IPS-18c (cell line): ENCODE measurements around the gene SSTR3.

ENCODE experiments used
- H3K4me3 ChIP-seq: 2 replicates; pipeline ENCODE4 v1.7.0; 2013; ENCODE audit warnings: low read depth, mild to moderate bottlenecking, low read length, moderate library complexity; ENCODE audit not compliant: insufficient read depth
- H3K9me3 ChIP-seq: one replicate; pipeline ENCODE4 v1.6.1; 2013; ENCODE audit warnings: mild to moderate bottlenecking, low read length, moderate library complexity; ENCODE audit not compliant: control insufficient read depth, insufficient read depth

The SSTR3 gene

DNA sequence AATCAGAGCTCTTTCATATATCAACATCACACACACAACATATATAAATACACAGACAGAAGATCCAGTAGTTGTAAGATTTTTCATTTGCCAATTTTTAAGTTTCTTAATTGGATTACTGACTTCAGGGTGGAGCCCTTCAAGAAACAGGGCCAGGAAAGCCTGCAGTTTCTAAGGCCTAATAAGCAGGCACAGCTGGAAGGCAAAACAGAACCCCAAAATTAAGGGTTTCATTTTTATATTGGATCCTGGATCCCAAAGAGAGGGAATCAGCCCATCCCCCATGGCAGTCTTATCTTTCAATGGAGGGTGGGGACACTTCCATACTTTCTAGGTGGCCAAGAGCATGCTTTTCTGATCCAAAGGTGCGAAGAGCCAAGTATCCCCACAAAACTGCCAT, 19.5 kb downstream of the SSTR3 start:
- Histone ChIP-seq H3K9me3 (no peaks in the 10 kb centered on the region), H3K4me3 (no peak overlapping the region)

DNA sequence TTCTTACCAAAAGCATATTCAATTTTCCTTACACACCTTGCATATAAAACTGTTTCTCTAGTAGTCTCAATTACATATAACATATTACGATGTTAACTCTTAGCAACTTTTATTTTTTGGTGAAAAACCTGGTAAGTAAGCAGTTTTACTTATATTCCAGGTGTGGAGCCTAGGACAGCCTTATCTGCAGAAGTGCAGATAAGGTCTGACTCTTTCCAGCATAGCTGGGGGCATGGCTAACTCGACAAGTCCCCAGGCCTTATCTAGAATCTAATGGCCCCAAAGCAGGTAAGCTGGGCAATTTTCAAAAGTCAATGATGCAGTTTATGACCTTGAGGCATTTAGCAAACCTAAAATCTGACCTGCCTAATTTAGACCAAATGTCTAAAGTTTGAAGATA, 20.1 kb downstream of the SSTR3 start:
- no peaks in the 10 kb centered on the region for H3K9me3 ChIP-seq

DNA sequence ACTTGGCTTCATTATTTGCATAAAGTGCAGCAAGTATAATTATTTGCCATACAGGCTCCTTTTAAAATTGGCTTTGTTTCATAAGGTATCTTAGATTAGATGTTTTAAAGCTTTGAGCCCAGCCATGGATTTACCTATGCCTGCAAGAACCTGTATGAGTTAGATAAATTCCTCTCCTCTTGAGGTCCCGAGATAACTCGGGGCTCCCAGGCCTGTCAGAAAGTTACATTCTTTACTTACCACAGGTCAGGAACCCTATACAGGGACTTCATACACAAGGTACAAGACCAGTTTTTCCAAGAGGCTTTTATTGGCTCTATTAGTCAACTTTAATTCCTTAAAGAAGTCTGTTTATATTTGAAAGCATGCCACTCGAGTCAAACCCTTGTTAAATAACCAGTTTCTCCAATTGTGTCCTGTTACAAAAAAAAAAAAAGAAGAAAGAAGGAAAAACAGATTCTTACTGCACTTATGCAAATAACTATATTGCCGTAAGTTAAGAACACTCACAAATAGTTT, 22.0 kb downstream of the SSTR3 start:
- Histone ChIP-seq H3K9me3 (no peaks in the 10 kb centered on the region), H3K4me3 (no peak overlapping the region)

More for the DNA sequence above, 20.1 kb downstream of the SSTR3 start:
- H3K4me3 ChIP-seq, result no peak overlapping the region

DNA sequence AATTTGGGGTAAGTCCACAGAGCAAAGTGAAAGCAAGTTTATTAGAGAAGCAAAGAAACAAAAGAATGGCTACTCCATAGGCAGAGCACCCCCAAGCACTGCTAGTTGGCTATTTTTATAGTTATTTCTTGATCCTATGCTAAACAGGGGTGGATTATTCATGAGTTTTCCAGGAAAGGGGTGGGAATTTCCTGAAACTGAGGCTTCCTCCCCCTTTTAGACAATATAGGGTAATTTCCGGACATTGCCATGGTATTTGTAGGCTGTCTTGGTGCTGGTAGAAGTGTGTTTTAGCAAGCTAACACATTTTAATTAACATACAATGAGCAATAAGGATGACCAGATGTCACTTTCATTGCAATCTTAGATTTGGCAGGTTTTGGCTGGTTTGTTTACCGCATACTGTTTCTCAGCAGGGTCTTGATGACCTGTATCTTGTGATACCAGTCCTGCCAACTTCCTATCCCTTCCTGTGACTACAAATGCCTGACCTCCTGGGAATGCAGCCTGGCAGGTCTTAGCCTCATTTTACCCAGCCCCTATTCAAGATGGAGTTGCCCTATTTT, 23.3 kb downstream of the SSTR3 start:
- Histone ChIP-seq H3K9me3 (no peaks in the 10 kb centered on the region), H3K4me3 (no peak overlapping the region)

DNA sequence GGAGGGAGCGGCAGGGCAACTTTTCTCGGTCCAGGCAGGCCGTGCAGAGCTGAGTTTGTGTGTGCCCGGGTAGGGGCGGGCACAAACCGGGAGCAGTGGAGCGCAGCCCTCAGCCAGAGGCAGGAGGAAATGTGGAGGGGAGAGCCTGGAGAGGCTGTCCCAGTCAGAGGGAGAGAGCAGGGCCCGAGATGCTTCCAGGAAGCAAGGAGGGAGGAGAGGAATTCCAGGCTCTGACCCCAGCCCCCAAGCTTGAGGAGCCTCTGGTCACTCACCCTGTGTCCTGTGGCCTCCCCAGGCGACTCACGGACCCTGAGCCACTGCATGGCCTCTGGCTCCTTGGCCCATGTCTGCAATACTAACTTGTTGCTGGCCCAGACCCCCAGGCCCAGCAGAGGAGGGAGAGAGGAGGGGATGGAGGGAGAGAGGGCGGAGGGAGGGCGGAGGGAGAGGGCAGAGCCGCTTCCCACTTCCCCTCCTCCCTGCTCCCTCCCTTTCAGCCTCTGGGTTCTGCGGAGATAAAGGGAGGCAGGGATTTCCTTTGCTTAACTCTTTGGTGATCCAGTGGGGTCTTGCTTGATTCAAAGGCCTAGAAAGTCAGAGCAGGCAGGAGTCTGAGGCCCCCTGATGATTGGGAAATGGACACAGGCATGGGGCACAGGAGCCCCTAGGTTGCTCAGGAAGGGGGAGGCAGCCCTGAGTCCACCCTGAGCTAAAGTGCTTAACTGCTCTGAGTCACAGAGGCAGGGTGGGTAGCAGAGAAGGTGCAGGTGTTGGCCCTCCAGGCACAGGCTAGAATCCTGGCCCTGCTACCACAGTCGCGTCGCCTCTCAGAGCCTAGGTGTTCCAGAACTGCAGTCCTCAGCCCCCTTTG, 24.2 kb downstream of the SSTR3 start, which contains the start of gene C1QTNF6:
C1QTNF6 (minus strand) TSS at position 357 of the 871 bp plus-strand sequence; CDS start at position 323, 34 bp downstream.
- Histone ChIP-seq H3K9me3 (no peaks in the 10 kb centered on the region), H3K4me3 (peak within 1 kb of the TSS; percentile 35; the same call in 1 of the 2 replicates)

DNA sequence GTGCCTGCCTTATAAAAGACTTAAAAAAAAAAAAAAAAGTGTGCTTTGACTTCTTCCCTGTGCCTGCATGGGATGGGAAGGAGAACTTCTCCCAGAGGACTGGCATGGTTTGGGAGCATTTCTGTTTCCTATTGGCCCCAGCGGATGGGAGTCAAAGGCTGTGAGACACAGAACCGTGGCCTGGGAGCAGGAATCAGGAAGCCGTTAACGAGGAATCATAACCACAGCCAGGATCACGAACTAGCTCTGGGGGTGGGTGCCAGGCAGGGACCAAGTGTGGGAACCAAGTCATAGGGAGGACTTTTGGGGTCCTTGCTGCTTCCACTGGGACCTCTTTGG, 24.8 kb downstream of the SSTR3 start:
- H3K9me3 ChIP-seq, result no peaks in the 10 kb centered on the region
- H3K4me3 ChIP-seq, result peak overlapping the region; percentile 35; the same call in 1 of the 2 replicates

DNA sequence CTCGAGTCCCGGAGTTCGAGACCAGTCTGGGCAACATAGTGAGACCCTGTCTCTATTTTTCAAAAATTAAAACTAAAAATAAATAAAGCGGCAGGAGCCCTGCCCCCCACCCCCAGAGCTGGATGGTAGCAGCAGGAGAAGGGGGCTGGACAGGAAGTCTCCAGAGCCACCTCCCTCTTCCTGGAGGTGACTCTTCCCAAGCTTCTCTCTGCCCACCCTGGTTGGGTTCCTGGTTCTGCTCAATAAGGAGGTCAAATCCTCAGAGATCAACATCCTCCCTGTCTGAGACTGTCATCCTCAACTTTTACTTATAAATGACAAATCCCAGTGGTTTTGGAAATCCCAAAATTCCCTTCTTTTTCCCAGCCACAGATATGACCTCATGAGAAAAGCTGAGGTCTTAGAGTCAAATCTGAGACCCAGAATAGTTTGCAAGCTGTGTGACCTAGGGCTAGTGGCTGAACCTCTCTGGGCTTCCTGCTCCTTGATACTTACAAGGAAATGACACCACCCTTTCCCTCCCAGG, 25.2 kb downstream of the SSTR3 start:
- Histone ChIP-seq H3K4me3 (peak overlapping the region; percentile 35; the same call in 1 of the 2 replicates), H3K9me3 (no peaks in the 10 kb centered on the region)

DNA sequence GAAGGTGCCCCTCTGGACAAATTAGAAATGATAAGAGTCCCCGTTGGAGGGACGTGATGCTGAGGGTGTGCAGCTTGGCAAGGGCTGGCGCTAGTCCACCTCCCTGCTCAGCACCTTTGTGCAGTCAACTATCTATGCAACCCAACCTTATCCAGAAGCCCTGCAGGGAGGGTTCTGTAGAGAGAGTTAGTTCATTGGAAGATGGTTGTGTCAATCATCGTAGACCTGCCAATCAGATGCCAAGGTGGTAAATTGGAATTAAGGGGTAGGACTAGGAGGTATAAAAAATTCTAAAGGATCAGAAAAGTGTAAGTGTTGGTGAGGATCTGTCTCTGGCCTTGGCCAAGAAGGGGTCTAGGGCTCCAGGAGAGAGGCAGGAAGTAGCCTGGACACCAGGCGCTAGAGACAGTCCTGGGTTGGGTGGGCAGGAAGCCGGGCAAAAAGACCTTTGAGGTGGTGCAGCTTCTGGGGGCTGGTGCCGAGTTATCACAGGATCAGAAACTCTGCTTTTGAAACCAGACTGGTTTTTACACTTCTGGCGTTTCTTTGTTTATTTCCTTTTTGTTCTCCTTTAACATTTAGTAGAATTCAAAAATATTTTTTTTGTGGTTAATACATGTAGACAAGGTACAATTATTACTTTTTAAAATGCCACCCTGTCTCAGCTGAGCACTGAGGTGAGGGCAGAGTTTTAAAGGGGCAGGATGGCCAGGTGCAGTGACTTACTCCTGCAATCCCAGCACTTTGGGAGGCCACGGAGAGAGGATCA, 25.9 kb downstream of the SSTR3 start:
- no peaks in the 10 kb centered on the region for H3K9me3 ChIP-seq
- no peak overlapping the region for H3K4me3 ChIP-seq

DNA sequence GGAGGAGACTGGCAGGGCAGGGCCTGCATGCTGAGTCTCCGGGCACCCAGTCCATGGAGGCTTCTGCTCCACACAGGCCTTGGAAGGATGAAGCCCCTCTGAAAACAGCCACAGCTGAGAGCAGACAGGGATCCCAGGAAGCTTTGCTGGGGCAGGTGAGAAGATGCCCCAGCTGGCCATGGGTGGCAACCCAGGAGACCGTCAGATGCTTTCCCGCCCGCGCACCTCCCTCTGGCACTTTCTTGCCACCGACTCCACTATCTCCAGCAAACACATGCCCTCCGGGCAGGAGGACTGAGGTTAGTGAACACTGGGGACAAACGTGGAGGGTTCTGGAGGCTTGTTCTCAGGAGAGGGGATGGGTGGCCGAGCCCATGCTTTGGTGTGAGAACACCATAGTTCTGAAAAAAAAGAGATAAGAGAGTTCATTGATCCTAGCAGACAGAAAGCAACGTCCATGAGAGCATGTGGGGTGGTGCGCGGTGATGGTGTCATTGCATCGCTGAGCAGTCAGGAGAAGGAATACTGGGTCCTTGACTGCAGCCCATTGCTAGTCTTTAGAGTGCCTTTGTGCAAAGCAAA, 26.5 kb downstream of the SSTR3 start:
- Histone ChIP-seq H3K4me3 (no peak overlapping the region), H3K9me3 (no peaks in the 10 kb centered on the region)

DNA sequence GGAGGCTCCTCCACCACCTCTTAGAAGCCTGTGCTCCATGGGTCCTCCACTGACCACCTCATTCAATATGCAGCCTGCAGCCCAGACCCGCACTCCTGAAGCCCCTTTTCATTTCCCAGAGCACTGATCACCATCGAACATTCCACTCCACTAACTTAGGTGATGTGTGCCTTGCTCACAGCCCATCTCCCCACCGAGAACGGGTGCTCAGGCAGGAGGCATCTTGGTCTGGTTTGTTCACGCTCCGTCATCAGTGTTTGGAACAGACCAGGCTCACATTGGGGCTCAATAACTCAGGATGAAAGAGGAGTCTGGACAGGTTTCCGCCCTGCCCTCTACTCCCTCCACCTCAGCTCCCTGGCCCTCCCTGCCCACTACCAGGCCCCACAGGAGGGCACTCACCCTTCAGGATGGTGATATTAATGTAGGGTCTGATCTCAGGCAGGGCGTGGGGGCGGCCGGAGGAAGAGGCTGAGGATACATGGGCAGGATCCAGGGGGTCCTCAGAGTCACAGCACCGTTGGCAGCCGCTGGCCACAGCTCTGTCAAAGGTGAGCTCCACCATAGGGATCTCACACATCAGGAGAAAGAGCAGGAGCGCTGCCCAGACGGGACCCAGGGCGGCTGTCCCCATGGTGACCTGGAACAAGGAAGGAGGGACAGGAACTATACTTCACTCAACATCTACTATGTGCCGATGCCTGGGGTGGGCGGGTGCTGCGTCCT, 27.3 kb downstream of the SSTR3 start:
- Histone ChIP-seq H3K9me3 (no peaks in the 10 kb centered on the region), H3K4me3 (no peak overlapping the region)

DNA sequence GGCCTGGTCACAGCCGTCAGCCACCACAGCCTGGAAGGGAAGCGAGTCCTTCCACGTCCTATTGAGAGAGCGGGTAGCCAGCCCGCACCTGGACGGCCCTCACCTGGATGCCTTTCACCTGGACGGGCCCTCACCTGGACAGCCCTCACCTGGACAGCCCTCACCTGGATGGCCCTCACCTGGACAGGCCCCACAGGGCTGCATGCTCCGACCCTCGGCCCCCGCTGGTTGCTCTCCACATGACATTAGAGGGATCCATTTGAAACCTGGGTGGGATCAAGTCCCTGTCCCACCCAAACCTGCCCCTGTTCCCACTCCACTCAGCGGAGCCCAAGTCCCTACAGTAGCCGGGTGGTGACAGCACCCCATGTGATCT, 27.9 kb downstream of the SSTR3 start:
- Histone ChIP-seq H3K4me3 (no peak overlapping the region), H3K9me3 (no peaks in the 10 kb centered on the region)

DNA sequence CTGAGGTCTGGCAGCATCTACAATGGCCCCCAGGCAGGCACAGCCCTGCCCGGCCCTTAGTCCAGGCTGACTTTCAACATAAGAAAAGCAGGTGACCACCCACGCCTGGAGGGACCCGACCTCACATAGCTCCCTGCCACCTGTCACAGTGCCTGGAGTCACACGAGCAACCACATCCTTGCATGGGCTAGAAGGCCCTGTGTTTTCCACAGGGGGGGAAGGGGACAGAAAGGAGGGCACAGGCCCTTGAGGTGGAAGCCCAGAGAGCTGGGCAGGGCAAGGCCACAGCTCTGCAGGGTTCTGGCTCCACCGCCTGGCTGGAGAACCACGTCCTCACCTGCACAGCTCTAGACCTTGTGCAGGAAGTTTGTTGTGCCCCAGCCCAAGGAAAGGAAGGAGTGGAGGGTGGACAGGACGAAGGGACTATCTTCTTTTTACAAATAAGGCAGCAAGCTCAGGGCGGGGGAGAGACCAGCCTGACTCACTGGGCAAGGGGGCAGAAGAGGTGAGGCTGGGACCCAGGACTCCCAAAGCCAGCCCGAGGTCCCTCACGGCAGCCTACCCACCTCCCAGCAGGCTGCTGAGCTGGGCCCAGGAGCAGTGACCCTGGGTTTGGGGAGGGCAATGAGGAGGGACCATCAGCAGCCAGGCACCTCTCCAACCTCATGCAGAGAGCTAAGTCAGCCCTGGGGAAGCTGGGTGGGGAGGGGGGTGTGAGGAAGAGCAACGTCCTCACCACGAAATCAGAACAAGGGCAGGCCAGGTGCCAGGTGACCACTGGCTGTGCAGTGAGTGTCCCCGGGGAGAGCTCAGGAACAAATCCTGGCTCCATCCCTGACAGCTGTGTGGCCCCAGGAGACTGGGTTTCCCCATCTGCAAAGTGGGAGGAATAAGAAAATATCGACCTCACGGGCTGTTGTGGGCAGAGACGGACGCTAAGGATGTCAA, 28.6 kb downstream of the SSTR3 start:
- no peak overlapping the region for H3K4me3 ChIP-seq
- H3K9me3 ChIP-seq, result no peaks in the 10 kb centered on the region

DNA sequence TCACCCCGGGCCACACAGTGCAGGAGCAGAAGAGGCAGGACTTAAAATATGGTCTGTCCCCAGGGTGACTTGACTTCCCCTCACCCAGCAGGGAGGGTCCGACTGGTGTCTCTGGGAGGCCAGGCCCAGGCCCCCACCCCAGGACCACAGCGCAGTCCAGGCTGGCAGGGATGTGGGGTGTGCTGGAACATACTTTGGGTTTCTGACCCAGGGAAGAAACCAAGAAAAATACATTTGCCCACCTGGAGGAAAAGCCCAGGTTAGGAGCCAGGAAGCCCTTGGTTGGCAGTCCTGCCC, 29.4 kb downstream of the SSTR3 start:
- no peaks in the 10 kb centered on the region for H3K9me3 ChIP-seq
- H3K4me3 ChIP-seq, result no peak overlapping the region

DNA sequence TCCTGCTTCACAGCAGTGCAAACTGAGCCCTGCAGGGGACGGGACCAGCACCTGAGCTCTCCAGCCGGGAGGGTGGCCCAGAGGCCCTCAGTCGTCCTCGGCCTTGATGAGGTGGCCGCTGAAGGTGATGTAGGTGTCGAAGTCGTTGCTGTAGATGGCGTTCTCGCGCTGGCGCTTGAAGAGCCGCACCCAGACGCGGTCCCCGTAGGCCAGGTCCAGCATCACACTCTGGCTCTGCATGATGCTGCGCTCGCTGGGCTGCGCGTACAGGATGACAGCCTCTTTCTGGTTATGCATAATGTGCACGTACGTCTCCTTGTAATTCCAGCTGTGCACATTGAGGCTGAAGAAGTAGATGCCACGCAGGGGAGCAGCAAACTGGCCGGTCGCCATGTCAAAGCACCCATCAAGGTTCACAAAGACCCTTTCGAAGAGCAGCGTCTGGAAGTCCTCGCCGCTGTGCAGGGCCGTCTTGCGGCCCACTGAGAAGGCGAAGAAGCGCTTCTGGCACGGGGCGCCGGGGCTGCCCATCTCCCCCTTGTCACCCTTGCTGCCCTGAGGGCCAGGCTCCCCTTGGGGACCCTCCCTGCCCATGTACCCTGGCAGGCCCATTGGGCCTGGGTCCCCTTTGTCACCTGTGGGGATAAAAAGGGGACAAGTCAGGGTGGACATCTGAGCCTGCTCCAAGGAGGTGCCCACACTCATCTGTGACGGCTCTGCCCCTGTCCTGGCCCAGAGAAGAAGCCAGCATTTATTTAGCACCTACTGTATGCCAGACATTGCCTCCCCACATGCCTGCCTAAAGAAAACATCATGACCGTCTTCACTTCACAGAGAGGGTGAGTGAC, 30.0 kb downstream of the SSTR3 start:
- H3K4me3 ChIP-seq, result no peak overlapping the region
- H3K9me3 ChIP-seq, result no peaks in the 10 kb centered on the region

DNA sequence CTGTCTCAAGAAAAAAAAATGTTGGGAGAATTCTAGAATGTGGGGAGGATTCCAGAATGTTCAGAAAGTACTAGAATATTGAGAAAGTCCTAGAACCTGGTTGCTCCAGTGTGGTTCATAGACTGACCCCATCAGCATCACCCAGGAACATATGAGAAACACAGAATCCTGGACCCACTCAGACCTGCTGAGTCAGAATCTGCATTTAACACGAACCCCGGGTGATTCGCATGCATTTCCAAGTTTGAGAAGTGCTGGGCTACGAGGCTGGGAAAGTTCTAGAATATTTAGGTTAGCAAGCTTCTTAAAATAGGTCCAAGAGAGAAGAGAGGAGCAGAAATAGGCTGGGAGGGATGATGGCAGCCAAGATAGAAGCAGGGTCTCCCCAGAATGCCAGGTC, 30.6 kb downstream of the SSTR3 start:
- no peak overlapping the region for H3K4me3 ChIP-seq
- H3K9me3 ChIP-seq, result no peaks in the 10 kb centered on the region
